Measurements from ENCODE around the gene TKT. TPM values are rescaled to one million over a fixed set of nuclear protein-coding genes. Genes with fewer than 3 reads are reported as not detected.

TKT gene
- total RNA-seq, 2 experiments from 2014 or later, result 238 to 240 TPM

DNA sequence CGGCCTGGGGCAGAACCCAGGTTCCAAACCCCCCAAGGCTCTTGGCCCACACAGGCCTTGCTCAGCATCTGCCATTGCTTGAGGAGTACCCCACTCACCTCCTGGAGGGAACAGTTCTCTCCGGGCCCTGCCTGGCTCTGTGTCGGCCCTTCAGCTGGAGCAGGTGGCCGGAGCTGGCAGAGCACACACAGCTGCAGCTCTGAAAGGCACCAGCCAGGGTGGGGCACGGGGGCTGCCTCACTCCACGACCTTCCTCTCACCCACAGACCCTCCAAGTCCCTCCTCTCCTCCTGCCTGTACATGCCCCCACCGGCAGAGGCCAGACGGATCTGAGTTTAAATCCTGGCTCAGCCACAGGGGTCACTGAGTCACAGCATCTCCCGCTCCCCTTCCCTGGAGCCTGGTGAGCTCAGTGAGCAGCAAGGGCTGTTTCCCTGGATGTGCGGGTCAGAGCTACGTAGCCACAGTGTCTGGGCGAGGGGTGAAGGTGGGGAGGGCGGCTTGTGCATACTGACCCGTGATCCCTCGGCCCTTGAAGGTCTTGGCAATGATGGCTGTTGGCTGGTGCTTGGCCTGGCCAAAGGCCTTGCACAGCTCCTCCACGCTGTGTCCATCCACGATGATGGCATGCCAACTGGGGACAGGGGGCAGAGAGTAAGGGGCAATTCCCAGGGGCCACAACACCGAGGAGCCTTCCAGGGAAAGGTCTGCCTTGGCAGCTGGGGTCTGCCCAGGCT lies 23.0 kb downstream of the TKT start:
- DNase-seq, result no peak
- Mint-ChIP-seq H3K27ac (no peak overlapping the region), H3K4me1 (peaks cover 25% of the 10 kb centered on the region), H3K36me3 (ENCODE audit: low read depth) (peaks cover 57% of the 10 kb centered on the region), H3K27me3 (no peaks in the 10 kb centered on the region), H3K9me3 (no peaks in the 10 kb centered on the region), H3K4me3 (no peak overlapping the region)
- ChIA-PET CTCF (no interaction called here), POLR2A (interaction anchor here (1.1 to 2.2 kb wide), 2 partner anchors 22 to 28 kb away, joined by 3 to 9 read pairs; partner anchors contain the start of gene TKT)

DNA sequence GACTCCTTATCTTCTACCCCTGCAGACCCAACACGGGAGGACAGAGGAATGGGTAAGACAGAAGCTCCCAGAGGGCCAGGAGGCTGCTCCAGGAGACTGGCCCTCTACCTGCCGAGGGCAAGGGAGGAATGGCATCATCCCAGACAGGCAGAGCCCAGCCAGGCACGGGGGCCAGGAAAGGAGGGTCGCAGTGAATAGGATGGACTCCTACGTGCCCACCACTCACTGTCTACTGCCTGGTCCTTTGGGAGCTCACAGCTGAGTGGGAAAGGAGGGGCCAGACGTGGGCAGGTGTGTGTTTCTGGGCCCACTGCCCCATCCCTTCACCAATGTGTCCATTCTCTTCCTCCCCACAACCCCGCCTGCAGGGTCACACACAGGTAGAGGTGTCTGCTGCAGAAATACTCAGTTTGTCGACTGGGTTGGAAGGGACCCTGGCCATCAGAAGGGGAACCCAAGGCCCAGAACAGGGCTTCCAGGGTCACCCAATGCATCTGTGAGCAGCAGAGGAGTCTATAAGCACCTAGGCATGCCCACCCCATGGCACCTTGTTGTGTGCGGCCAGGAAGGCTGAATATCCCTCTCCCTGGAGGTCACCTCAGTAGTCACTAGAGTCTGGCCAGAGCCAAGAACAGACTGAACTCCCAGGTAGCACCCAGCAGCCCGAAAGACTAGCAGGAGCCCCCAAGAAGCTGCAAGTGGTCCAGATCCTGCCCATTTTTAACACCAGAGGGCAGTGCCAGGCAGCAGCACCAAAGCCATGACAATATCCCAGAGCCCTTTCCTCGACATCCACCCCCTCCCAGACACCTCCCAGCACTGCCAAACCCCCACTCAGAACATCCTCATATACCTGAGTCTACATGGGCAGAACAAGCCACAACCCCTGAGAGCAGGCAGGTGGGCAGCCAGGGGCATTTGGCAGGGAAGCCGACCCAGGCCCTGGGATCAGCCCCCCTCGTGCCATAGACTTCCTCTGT lies 24.0 kb downstream of the TKT start:
- Mint-ChIP-seq H3K4me1 (peaks cover 23% of the 10 kb centered on the region), H3K27me3 (no peaks in the 10 kb centered on the region), H3K27ac (no peak overlapping the region), H3K9me3 (no peaks in the 10 kb centered on the region), H3K36me3 (ENCODE audit: low read depth) (peaks cover 63% of the 10 kb centered on the region), H3K4me3 (no peak overlapping the region)
- no peak for DNase-seq
- ChIA-PET POLR2A (no interaction called here), CTCF (no interaction called here)

DNA sequence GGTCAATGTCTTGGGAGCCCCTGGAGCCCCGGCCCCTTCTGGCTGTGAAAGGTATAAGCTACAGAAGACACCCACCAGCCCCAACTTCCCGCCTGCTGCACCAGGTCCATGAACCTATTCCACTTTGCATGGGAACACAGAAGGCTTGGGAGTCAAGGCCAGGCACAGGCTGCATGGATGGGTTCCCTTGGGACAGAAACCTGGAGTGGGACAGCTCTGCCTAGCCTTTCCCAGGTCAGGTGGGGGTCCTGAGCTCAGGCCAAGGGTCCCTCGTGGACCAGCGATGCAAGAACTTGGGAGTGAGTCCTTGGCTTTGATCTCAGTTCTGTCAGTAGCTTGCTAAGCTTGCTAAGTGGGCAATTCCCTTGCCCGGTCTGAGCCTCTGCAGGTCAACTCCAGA lies 25.0 kb downstream of the TKT start:
- Mint-ChIP-seq H3K4me1 (peaks cover 14% of the 10 kb centered on the region), H3K36me3 (ENCODE audit: low read depth) (peaks cover 65% of the 10 kb centered on the region), H3K9me3 (no peaks in the 10 kb centered on the region), H3K27ac (no peak overlapping the region), H3K4me3 (no peak overlapping the region), H3K27me3 (no peaks in the 10 kb centered on the region)
- POLR2A ChIA-PET, result no interaction called here
- CTCF ChIA-PET, result no interaction called here
- no peak for DNase-seq

DNA sequence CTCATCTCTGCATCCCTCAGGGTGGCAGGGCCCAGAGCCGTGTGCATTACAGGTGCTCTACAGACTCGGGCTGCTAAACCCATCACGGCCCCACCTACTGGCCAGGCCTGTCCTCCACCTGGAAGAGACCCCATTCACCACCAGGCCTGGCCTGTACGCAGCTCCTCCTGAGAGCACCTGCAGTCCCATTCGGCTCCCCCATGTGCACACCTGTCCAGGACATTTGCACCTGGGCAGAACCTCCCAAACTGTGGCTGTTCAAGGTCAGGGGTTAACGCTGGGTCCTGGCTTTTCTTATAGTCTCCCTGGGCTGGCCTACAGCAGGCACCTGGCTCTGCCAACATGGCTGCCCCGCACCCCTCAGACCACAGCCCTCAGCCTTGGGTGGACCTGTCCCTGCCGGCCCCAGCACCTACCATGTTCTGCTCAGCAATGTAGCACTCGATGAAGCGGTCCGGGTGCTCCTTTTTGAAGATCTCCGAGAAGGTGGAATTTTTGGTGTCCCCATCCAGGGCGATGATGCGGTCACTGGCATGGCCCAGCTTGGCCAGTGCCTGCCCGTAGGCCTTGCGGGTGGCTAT lies 25.7 kb downstream of the TKT start:
- DNase-seq, result no peak
- Mint-ChIP-seq H3K4me3 (no peak overlapping the region), H3K36me3 (ENCODE audit: low read depth) (peaks cover 67% of the 10 kb centered on the region), H3K4me1 (peaks cover 8% of the 10 kb centered on the region), H3K27me3 (no peaks in the 10 kb centered on the region), H3K9me3 (no peaks in the 10 kb centered on the region), H3K27ac (no peak overlapping the region)
- CTCF ChIA-PET, result no interaction called here
- POLR2A ChIA-PET, result no interaction called here

DNA sequence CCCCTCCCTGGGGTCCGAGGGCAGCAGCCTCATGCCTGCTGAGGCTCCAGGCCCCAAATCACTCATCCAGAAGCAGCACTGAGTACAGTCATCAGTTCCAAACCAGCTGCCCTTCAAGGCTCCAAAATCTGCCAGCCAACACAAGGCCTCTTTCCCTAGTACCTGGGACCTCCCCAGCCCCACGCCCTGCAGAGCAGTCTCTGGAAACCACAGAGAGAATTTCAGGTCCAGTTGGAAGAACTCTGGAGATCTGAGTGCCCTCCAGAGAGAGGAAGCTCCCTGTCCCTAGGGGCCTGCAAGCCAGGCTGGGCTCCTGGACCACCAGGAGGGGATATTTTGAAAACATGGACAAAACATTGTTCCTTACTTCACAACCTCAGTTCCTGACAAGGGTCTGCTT lies 26.2 kb downstream of the TKT start:
- Mint-ChIP-seq H3K4me3 (no peak overlapping the region), H3K9me3 (no peaks in the 10 kb centered on the region), H3K36me3 (ENCODE audit: low read depth) (peaks cover 64% of the 10 kb centered on the region), H3K4me1 (peaks cover 5% of the 10 kb centered on the region), H3K27ac (no peak overlapping the region), H3K27me3 (no peaks in the 10 kb centered on the region)
- ChIA-PET POLR2A (no interaction called here), CTCF (no interaction called here)
- DNase-seq, result no peak

DNA sequence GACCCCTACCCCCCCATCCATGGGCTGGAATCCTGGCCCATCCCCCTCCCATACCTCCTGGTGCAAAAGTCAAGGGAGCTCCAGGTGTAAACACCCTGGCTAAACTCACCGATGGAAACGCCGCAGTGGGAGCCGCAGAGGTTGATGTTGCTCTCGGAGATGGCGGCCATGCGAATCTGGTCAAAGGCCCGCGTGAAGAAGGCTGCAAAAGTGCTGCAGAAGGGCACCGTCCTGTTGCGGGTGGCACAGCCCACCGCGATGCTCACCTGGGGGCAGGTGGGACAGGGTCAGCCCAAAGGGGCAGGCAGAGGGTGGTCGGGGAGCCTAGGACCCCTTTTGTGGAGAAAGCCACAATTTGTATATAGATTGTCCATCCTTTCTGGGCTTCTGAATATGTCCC lies 26.7 kb downstream of the TKT start:
- Mint-ChIP-seq H3K36me3 (ENCODE audit: low read depth) (peaks cover 60% of the 10 kb centered on the region), H3K4me1 (peaks cover under 1% of the 10 kb centered on the region), H3K27ac (no peak overlapping the region), H3K4me3 (no peak overlapping the region), H3K9me3 (no peaks in the 10 kb centered on the region), H3K27me3 (no peaks in the 10 kb centered on the region)
- no peak for DNase-seq
- POLR2A ChIA-PET, result no interaction called here
- CTCF ChIA-PET, result no interaction called here

DNA sequence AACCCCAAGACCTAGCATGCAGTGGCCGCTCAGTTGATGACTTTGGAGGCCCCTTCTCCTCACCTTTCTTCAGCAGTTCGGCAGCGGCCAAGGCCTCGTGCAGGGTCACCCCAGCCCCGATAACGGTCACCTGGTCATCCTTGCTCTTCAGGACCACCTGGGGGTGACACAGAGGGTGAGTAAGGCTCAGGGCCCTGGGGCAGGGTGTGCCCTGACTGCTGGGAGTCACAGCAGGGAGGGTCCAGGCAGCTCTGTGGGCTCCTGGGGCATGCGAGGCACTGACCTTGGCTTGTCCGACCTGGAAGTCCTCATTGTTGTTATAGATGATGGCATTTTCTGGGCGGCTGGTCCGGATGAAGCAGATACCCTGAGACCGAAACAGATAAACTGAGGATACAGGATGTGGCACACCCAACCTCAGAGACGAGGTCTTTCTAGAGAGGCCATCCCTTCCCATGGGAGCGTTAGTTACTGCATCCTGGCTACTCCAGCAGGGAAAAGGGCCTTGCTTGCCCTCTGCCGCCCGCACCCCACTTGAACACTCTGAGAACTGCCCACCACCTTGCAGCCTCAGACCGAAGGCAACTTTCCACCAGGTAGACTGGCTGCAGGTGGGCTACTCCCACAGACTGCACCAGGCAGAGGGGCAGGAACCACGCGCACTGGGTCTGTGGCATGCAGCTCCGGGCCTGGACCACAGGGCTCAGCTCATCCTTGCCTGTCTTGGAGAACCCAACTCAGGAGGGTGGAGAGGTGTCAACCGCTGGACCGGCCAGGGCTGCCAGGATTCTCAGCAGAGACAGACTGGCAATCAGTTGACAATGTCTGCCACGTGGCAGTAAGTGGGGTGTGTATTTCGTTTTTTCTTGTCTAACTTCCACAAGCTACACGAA lies 27.6 kb downstream of the TKT start:
- Mint-ChIP-seq H3K27ac (no peak overlapping the region), H3K4me1 (no peaks in the 10 kb centered on the region), H3K4me3 (no peak overlapping the region), H3K36me3 (ENCODE audit: low read depth) (peaks cover 55% of the 10 kb centered on the region), H3K9me3 (no peaks in the 10 kb centered on the region), H3K27me3 (no peaks in the 10 kb centered on the region)
- ChIA-PET CTCF (no interaction called here), POLR2A (no interaction called here)
- DNase-seq, result no peak

DNA sequence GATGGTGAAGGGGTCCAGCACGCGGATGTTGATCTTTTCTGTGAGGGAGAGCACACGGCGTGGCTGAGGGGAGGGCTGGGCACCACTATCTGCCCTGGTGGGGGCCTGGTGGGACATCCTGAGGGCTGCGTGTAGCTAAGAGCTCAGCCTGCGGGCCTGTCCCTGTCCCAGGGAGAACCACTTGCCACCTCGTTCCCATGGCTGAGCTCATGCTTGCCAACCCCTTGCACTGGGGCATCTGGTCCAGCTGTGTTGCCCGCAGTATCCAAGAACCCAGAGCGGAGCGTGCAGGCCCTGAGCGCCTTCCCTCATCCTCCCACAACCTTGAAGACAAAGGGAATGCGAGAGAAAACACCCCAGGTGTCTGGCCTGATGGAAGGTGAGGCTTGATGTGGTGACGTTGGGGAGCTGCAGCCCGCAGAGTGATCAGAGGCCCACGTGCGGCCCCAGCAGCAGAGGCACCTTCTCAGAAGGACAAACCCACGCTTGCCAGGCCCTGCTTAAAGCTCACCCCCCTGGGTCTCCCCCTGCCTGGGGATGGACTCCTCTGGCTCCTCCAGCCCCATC lies 28.9 kb downstream of the TKT start:
- ChIA-PET CTCF (no interaction called here), POLR2A (interaction anchor here (1.0 kb wide), 1 partner anchor 31 kb away, joined by 3 read pairs; no protein-coding TSS in a partner anchor)
- no peak for DNase-seq
- H3K27me3 Mint-ChIP-seq, result no peaks in the 10 kb centered on the region
- H3K27ac Mint-ChIP-seq, result no peak overlapping the region
- H3K4me3 Mint-ChIP-seq, result no peak overlapping the region
- H3K36me3 Mint-ChIP-seq (ENCODE audit: low read depth), result peaks cover 45% of the 10 kb centered on the region
- H3K4me1 Mint-ChIP-seq, result no peaks in the 10 kb centered on the region
- H3K9me3 Mint-ChIP-seq, result no peaks in the 10 kb centered on the region

DNA sequence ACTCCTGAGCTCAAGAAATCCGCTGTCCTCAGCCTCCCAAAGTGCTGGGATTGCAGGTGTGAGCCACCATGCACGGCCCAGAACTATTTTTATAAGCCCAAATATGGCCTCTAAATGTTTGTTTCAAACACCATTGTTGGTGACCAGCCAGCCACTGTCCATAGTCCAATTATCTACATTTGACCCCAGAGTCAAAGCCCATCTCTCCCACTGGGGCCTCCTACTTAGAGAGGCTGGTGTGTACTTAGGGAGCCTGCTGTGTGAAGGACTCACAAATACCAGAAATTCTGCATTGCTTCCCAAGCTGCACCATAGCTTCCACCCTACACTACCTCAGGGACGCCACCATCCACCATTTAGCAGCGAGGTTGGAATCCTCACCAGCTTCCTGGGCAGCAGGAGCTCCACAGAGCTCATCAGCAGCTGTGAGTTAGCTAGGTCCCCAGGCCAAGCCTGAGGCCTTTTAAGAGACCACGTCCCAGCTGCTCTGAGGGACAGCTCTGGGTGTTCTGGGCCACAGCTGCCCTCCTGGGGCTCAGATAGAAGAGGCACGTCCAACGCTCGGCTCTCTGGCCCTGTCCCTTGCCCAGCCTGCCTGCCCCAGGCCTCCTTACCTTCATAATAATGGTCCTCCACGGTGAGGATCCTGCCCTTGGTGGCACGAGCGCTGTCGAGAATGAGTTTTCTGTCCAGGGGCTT lies 29.5 kb downstream of the TKT start:
- H3K36me3 Mint-ChIP-seq (ENCODE audit: low read depth), result peaks cover 42% of the 10 kb centered on the region
- POLR2A ChIA-PET, result no interaction called here
- no peak for DNase-seq
- H3K9me3 Mint-ChIP-seq, result no peaks in the 10 kb centered on the region
- CTCF ChIA-PET, result no interaction called here
- H3K27me3 Mint-ChIP-seq, result no peaks in the 10 kb centered on the region
- H3K4me3 Mint-ChIP-seq, result no peak overlapping the region
- no peaks in the 10 kb centered on the region for H3K4me1 Mint-ChIP-seq
- no peak overlapping the region for H3K27ac Mint-ChIP-seq

DNA sequence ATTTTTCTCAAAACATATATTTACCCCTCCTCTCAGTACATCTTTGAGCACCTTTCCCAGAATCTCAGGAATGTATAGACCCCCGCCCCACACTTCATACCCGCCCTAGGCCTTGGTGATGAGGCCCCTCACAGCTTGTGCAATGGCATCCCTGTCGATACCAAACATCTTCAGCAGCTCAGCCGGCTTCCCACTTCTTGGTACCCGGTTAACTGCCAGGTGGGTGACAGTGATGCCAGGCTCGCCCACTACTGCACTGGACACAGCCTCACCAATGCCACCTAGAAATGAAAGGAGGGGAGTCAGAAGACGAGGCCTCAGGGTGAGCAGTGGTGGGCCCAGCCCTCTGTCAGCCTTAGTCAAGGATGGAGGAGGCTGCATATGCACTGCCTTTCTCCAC lies 30.2 kb downstream of the TKT start:
- CTCF ChIA-PET, result no interaction called here
- no peak overlapping the region for H3K27ac Mint-ChIP-seq

DNA sequence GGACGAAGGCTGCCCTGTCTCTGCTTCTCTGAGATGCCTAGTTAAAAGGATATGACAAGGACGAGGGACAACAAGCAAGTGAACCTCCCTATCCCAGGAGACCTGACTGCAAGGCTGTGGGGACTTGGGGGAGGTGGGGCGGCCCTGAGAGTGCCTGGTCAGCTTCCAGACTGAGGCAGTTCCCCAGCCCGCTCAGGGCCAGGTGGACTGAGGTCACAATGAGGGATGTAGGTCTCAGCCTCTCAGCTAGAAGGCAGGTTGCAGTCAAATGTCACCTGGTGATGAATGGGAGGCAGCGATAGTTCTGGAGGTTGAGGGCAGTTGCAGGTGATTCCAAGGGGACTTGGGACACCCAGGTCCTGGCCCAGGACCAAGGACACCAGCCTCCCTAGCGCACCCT lies 30.6 kb downstream of the TKT start:
- H3K36me3 Mint-ChIP-seq (ENCODE audit: low read depth), result peaks cover 36% of the 10 kb centered on the region
- H3K27ac Mint-ChIP-seq, result no peak overlapping the region
- H3K27me3 Mint-ChIP-seq, result no peaks in the 10 kb centered on the region
- ChIA-PET POLR2A (no interaction called here), CTCF (no interaction called here)
- no peaks in the 10 kb centered on the region for H3K9me3 Mint-ChIP-seq
- no peak overlapping the region for H3K4me3 Mint-ChIP-seq
- no peaks in the 10 kb centered on the region for H3K4me1 Mint-ChIP-seq
- DNase-seq, result no peak

More for the DNA sequence above, 30.2 kb downstream of the TKT start:
- Mint-ChIP-seq H3K9me3 (no peaks in the 10 kb centered on the region), H3K4me3 (no peak overlapping the region), H3K4me1 (no peaks in the 10 kb centered on the region), H3K27me3 (no peaks in the 10 kb centered on the region), H3K36me3 (ENCODE audit: low read depth) (peaks cover 39% of the 10 kb centered on the region)
- POLR2A ChIA-PET, result no interaction called here
- no peak for DNase-seq

DNA sequence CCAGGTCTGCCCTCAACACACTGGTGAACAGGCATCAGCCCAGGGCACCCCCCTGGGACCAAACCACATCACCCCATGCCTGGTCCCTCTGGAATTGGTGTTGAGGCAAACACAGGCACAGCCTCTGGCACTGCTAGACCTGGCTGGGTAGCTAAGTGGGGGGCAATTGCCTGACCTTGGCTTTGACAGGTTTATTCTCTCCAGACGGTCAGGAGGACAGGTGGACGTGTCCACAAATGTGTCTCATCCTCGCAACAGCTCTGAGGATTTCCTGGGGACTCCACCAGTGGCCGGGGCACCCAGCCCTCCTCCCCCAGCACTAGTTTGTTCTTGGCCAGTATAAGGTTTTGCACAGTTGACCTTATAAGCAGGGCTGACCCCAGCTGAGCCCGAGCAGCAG lies 31.3 kb downstream of the TKT start:
- Mint-ChIP-seq H3K4me3 (no peak overlapping the region), H3K9me3 (no peaks in the 10 kb centered on the region), H3K27me3 (no peaks in the 10 kb centered on the region), H3K36me3 (ENCODE audit: low read depth) (peaks cover 33% of the 10 kb centered on the region), H3K27ac (no peak overlapping the region), H3K4me1 (peaks cover 4% of the 10 kb centered on the region)
- no peak for DNase-seq
- ChIA-PET POLR2A (no interaction called here), CTCF (no interaction called here)

All from activated CD4-positive, alpha-beta memory T cell treated with anti-CD3 and anti-CD28 coated beads, Interleukin-2, amount 10 ng/mL, durations not matched to agents 7 days and 5 days (primary cell).